HEK293 (cell line): Measurements from ENCODE around the gene TPO.
"Not testable (repeated sequence)": the region's sequence is repeated elsewhere in the genome, so short reads cannot be mapped to it uniquely, and the experiment has no call there.

Experiments
- CTCF ChIA-PET: fragments of 350-600 bp; formaldehyde crosslinking; extraction: SDS; loops from one replicate; lab custom pipeline; 2021; ENCODE audit warnings: antibody characterized with exemption; lab: Yijun Ruan, JAX
- POLR2A ChIA-PET: fragments of 300-600 bp; formaldehyde crosslinking; extraction: SDS; loops from one replicate; lab custom pipeline; 2020; ENCODE audit warnings: antibody characterized with exemption, inconsistent platforms; lab: Yijun Ruan, JAX
- H3K27ac ChIP-seq: fragments of 200-500 bp; sonication (Bioruptor generic); 2 replicates; pipeline ENCODE4 v1.5.1; 2014; ENCODE audit warnings: low read depth, low read length, control low read depth, inconsistent platforms; ENCODE audit errors: extremely low read depth
- H3K36me3 ChIP-seq, 2 experiments: fragments of 200-500 bp in 1 of 2; sonication (Bioruptor generic) in 1 of 2; 1 replicate in 1 of 2; 2 replicates in 1 of 2; pipeline ENCODE4 v1.5.1; 2014 to 2017; ENCODE audit warnings: inconsistent platforms in 2 of 2, low read length in 2 of 2; ENCODE audit not compliant: control insufficient read depth in 2 of 2, insufficient read depth in 1 of 2
- H3K4me1 ChIP-seq: fragments of 200-500 bp; sonication (Bioruptor generic); 2 replicates; pipeline ENCODE4 v1.5.1; 2014; ENCODE audit warnings: mild to moderate bottlenecking, low read length, inconsistent platforms; ENCODE audit not compliant: control insufficient read depth, insufficient read depth
- H3K4me3 ChIP-seq: 2 replicates; pipeline ENCODE4 v1.5.1; 2011; ENCODE audit warnings: low read depth, mild to moderate bottlenecking, control low read depth, low read length, moderate library complexity
- H3K9me3 ChIP-seq: fragments of 200-500 bp; sonication (Bioruptor generic); 2 replicates; pipeline ENCODE4 v1.5.1; 2014; ENCODE audit warnings: low read depth, low read length, inconsistent platforms; ENCODE audit not compliant: control insufficient read depth, insufficient read depth
- FEZF1 ChIP-seq: fragments of 450-650 bp; formaldehyde crosslinking; IDR thresholded peaks from 2 replicates; pipeline ENCODE4 v1.5.1; 2016; ENCODE audit warnings: missing biosample characterization, missing genetic modification characterization
- HOXD13 ChIP-seq: sonication (generic); formaldehyde crosslinking; IDR thresholded peaks from 2 replicates; pipeline ENCODE4 v1.8.0; 2022; ENCODE audit warnings: missing genetic modification reagents, borderline replicate concordance
- KLF7 ChIP-seq: fragments of 450-650 bp; formaldehyde crosslinking; IDR thresholded peaks from 2 replicates; pipeline ENCODE4 v1.5.1; 2016; ENCODE audit warnings: missing biosample characterization, missing genetic modification characterization, borderline replicate concordance
- RBAK ChIP-seq: fragments of 450-650 bp; formaldehyde crosslinking; IDR thresholded peaks from 2 replicates; pipeline ENCODE4 v1.5.1; 2016; ENCODE audit warnings: missing biosample characterization, missing genetic modification characterization
- SCRT2 ChIP-seq: fragments of 450-650 bp; formaldehyde crosslinking; IDR thresholded peaks from 2 replicates; pipeline ENCODE4 v1.5.1; 2016; ENCODE audit warnings: missing biosample characterization, missing genetic modification characterization
- WT1 ChIP-seq: fragments of 450-650 bp; formaldehyde crosslinking; IDR thresholded peaks from 2 replicates; pipeline ENCODE4 v1.5.1; 2016; ENCODE audit warnings: missing biosample characterization, missing genetic modification characterization
- ZBTB8A ChIP-seq: fragments of 450-650 bp; formaldehyde crosslinking; IDR thresholded peaks from 2 replicates; pipeline ENCODE4 v1.5.1; 2016; ENCODE audit warnings: missing biosample characterization, missing genetic modification characterization
- ZFP69B ChIP-seq: fragments of 450-650 bp; formaldehyde crosslinking; IDR thresholded peaks from 2 replicates; pipeline ENCODE4 v1.5.1; 2016; ENCODE audit warnings: missing biosample characterization, missing genetic modification characterization
- ZNF112 ChIP-seq: fragments of 450-650 bp; formaldehyde crosslinking; IDR thresholded peaks from 2 replicates; pipeline ENCODE4 v1.5.0; 2017; ENCODE audit warnings: missing biosample characterization, missing genetic modification characterization
- ZNF155 ChIP-seq: fragments of 450-650 bp; formaldehyde crosslinking; IDR thresholded peaks from 2 replicates; pipeline ENCODE4 v1.5.1; 2016; ENCODE audit warnings: missing biosample characterization, missing genetic modification characterization
- ZNF23 ChIP-seq: fragments of 450-650 bp; formaldehyde crosslinking; IDR thresholded peaks from 2 replicates; pipeline ENCODE4 v1.5.1; 2016; ENCODE audit warnings: missing biosample characterization, missing genetic modification characterization, borderline replicate concordance
- ZNF24 ChIP-seq: fragments of 450-650 bp; formaldehyde crosslinking; IDR thresholded peaks from 2 replicates; pipeline ENCODE4 v1.5.1; 2016; ENCODE audit warnings: missing biosample characterization, missing genetic modification characterization
- ZNF311 ChIP-seq: fragments of 450-650 bp; formaldehyde crosslinking; IDR thresholded peaks from 2 replicates; pipeline ENCODE4 v1.5.1; 2017; ENCODE audit warnings: missing biosample characterization, missing genetic modification characterization, borderline replicate concordance
- ZNF341 ChIP-seq: fragments of 450-650 bp; formaldehyde crosslinking; IDR thresholded peaks from 2 replicates; pipeline ENCODE4; 2016; ENCODE audit warnings: low read depth, missing biosample characterization, missing genetic modification characterization
- ZNF530 ChIP-seq: fragments of 450-650 bp; formaldehyde crosslinking; IDR thresholded peaks from 2 replicates; pipeline ENCODE4 v1.5.1; 2016; ENCODE audit warnings: low read depth, missing biosample characterization, missing genetic modification characterization
- ZNF561 ChIP-seq: fragments of 450-650 bp; IDR thresholded peaks from 2 replicates; pipeline ENCODE4 v1.5.1; 2018; ENCODE audit warnings: missing biosample characterization, missing genetic modification characterization, borderline replicate concordance
- ZNF626 ChIP-seq: fragments of 450-650 bp; sonication (Bioruptor Pico); formaldehyde crosslinking; IDR thresholded peaks from 2 replicates; pipeline ENCODE4 v1.5.1; 2018; ENCODE audit warnings: missing biosample characterization, missing genetic modification characterization, inconsistent platforms
- ZNF658 ChIP-seq: fragments of 450-650 bp; formaldehyde crosslinking; IDR thresholded peaks from 2 replicates; pipeline ENCODE4; 2016; ENCODE audit warnings: missing biosample characterization, missing genetic modification characterization
- ZNF776 ChIP-seq: fragments of 450-650 bp; formaldehyde crosslinking; IDR thresholded peaks from 2 replicates; pipeline ENCODE4 v1.5.0; 2017; ENCODE audit warnings: missing biosample characterization, missing genetic modification characterization, borderline replicate concordance
- ZNF843 ChIP-seq: fragments of 450-650 bp; formaldehyde crosslinking; IDR thresholded peaks from 2 replicates; pipeline ENCODE4 v1.5.1; 2016; ENCODE audit warnings: missing biosample characterization, missing genetic modification characterization
- ZSCAN16 ChIP-seq: fragments of 450-650 bp; formaldehyde crosslinking; IDR thresholded peaks from 2 replicates; pipeline ENCODE4 v1.5.1; 2016; ENCODE audit warnings: missing biosample characterization, missing genetic modification characterization
- TF ChIP-seq, protein P1 (sequence below): fragments of 450-650 bp; formaldehyde crosslinking; IDR thresholded peaks from 2 replicates; pipeline ENCODE4 v1.5.1; 2016; ENCODE audit warnings: missing biosample characterization, missing genetic modification characterization
- TF ChIP-seq, protein P2 (sequence below): fragments of 450-650 bp; IDR thresholded peaks from 2 replicates; pipeline ENCODE4 v1.5.1; 2018; ENCODE audit warnings: missing biosample characterization, mild to moderate bottlenecking, missing genetic modification characterization
- TF ChIP-seq, protein P3 (sequence below): fragments of 450-650 bp; formaldehyde crosslinking; IDR thresholded peaks from 2 replicates; pipeline ENCODE4 v1.5.1; 2017; ENCODE audit warnings: missing biosample characterization, missing genetic modification characterization

Gene TPO

DNA sequence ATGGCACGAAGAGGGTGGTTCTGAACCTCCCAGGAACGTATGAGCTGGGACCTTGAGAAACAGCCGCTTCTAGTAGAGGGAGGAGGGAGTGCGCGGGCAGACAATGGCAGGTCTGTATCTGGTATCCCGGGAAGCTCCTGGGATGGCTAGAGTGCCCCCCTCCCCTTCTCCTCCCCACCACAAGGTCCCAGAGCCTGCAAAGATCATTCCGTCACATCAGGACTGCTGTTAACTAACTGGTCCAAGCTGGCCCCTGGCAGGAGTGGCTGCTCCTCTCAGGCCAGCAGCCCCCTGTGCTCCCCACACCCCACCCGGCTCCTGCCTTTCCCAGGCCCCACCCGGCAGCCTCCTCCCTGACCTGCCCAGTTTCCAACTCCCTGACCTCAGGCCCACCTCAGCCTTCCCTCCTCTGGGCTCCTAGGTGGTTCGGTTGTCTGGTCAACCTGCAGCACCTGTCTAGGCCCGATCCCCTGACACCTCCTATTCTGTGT lies 75.0 kb downstream of the TPO start:
- CTCF ChIA-PET, result interaction anchor here (0.6 kb wide), 1 partner anchor 231 kb away, joined by 3 read pairs; no protein-coding TSS in a partner anchor
- 0 out of 2 replicates have a peak overlapping the region, but pooled peaks have one; percentile 12 for H3K27ac ChIP-seq
- no peaks in the 10 kb centered on the region for H3K9me3 ChIP-seq
- no peaks in the 10 kb centered on the region for H3K4me1 ChIP-seq
- H3K4me3 ChIP-seq, result no peak overlapping the region
- H3K36me3 ChIP-seq, result no peaks in the 10 kb centered on the region
- POLR2A ChIA-PET, result no interaction called here
- TF ChIP-seq ZNF843 (no peak), ZNF23 (tag by site-specific recombination) (no peak), ZNF341 (no peak), KLF7 (tag by site-specific recombination) (no peak)

DNA sequence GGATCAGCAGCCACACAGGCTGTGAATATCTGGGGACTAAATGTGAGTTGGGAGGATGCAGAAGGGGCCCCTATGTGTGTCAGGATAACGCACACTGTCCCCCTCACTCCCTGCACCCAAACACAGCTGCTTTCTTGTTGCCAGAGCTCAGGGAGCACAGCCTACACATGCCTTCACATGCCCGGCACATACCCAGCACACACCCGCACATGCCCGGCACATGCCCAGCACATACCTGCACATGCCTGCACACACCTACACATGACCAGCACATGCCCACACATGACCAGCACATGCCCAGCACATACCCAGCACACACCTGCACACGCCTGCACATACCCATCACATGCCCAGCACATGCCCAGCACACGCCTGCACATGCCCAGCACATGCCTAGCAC lies 75.6 kb downstream of the TPO start:
- H3K9me3 ChIP-seq, result no peaks in the 10 kb centered on the region
- ChIA-PET CTCF (interaction anchor here (0.7 kb wide), 1 partner anchor 24 kb away, joined by 3 read pairs; no protein-coding TSS in a partner anchor), POLR2A (no interaction called here)
- 0 out of 2 replicates have a peak overlapping the region, but pooled peaks have one; percentile 12 for H3K27ac ChIP-seq
- H3K4me3 ChIP-seq, result no peak overlapping the region
- no peaks in the 10 kb centered on the region for H3K36me3 ChIP-seq
- no peaks in the 10 kb centered on the region for H3K4me1 ChIP-seq
- TF ChIP-seq, protein P1, sequence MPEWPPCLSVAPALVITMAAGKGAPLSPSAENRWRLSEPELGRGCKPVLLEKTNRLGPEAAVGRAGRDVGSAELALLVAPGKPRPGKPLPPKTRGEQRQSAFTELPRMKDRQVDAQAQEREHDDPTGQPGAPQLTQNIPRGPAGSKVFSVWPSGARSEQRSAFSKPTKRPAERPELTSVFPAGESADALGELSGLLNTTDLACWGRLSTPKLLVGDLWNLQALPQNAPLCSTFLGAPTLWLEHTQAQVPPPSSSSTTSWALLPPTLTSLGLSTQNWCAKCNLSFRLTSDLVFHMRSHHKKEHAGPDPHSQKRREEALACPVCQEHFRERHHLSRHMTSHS (tag by site-specific recombination), result no peak

DNA sequence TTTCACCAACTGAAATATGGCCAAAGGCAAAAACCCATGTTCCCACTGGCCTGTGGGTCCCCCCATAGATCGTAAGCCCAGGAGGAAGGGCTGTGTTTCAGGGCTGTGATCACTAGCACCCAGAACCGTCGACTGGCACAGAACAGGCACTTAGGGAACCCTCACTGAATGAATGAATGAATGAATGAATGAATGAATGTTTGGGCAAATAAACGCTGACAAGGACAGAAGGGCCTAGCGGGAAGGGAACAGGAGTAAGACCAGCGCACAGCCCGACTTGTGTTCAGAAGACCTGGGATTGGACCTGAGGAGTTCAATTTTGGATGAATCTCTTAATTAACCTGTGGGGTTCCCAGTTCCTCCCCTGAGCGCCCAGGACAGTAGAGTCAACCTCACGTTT lies 76.2 kb downstream of the TPO start:
- no peak overlapping the region for H3K4me3 ChIP-seq
- H3K27ac ChIP-seq, result 0 out of 2 replicates have a peak overlapping the region, but pooled peaks have one; percentile 12
- no peaks in the 10 kb centered on the region for H3K4me1 ChIP-seq
- H3K9me3 ChIP-seq, result no peaks in the 10 kb centered on the region
- H3K36me3 ChIP-seq, result no peaks in the 10 kb centered on the region
- POLR2A ChIA-PET, result no interaction called here
- TF ChIP-seq ZNF530 (tag by site-specific recombination) (no peak), WT1 (tag by site-specific recombination) (no peak), ZNF658 (no peak), ZSCAN16 (tag by site-specific recombination) (no peak), FEZF1 (tag by site-specific recombination) (no peak), ZNF626 (no peak), ZNF155 (tag by site-specific recombination) (no peak), ZBTB8A (tag by site-specific recombination) (no peak), ZNF561 (tag by site-specific recombination) (no peak), SCRT2 (no peak), HOXD13 (CRISPR knock-in tag) (no peak), ZNF776 (tag by site-specific recombination) (no peak), ZNF112 (no peak), ZNF24 (no peak), ZNF311 (no peak), ZFP69B (tag by site-specific recombination) (no peak), RBAK (no peak)
- TF ChIP-seq, protein P2, sequence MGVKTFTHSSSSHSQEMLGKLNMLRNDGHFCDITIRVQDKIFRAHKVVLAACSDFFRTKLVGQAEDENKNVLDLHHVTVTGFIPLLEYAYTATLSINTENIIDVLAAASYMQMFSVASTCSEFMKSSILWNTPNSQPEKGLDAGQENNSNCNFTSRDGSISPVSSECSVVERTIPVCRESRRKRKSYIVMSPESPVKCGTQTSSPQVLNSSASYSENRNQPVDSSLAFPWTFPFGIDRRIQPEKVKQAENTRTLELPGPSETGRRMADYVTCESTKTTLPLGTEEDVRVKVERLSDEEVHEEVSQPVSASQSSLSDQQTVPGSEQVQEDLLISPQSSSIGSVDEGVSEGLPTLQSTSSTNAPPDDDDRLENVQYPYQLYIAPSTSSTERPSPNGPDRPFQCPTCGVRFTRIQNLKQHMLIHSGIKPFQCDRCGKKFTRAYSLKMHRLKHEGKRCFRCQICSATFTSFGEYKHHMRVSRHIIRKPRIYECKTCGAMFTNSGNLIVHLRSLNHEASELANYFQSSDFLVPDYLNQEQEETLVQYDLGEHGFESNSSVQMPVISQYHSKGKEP (tag by site-specific recombination), result no peak
- TF ChIP-seq, protein P3, sequence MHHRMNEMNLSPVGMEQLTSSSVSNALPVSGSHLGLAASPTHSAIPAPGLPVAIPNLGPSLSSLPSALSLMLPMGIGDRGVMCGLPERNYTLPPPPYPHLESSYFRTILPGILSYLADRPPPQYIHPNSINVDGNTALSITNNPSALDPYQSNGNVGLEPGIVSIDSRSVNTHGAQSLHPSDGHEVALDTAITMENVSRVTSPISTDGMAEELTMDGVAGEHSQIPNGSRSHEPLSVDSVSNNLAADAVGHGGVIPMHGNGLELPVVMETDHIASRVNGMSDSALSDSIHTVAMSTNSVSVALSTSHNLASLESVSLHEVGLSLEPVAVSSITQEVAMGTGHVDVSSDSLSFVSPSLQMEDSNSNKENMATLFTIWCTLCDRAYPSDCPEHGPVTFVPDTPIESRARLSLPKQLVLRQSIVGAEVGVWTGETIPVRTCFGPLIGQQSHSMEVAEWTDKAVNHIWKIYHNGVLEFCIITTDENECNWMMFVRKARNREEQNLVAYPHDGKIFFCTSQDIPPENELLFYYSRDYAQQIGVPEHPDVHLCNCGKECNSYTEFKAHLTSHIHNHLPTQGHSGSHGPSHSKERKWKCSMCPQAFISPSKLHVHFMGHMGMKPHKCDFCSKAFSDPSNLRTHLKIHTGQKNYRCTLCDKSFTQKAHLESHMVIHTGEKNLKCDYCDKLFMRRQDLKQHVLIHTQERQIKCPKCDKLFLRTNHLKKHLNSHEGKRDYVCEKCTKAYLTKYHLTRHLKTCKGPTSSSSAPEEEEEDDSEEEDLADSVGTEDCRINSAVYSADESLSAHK (tag by site-specific recombination), result no peak
- CTCF ChIA-PET, result interaction anchor here (0.7 kb wide), 1 partner anchor 23 kb away, joined by 3 read pairs; no protein-coding TSS in a partner anchor

DNA sequence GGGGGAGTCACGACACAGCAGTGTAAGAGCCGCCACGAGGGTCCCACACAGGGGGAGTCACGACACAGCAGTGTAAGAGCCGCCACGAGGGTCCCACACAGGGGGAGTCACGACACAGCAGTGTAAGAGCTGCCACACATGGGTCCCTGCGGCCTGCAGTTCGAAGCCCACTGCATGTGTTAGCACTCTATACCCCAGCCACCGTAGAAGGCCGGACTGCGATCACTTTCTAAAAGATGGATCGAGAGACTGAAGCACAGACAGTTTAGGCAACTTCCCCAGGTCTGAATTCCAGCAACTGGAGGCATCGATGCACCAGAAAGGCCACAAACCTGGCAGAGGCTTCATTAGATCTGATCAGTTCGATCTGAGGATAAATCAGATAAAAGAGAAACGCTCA lies 77.1 kb downstream of the TPO start:
- H3K4me1 ChIP-seq, H3K27ac ChIP-seq, POLR2A ChIA-PET, H3K36me3 ChIP-seq, CTCF ChIA-PET, H3K9me3 ChIP-seq, H3K4me3 ChIP-seq: not testable (repeated sequence)
